H1 (cell line): Measurements from ENCODE around the gene RPL37. TPM values are rescaled to one million over a fixed set of nuclear protein-coding genes. Genes with fewer than 3 reads are reported as not detected.
A peak's percentile ranks its signal among the peaks of the same experiment; 100 is the strongest.

ENCODE experiments used
- CHD1 ChIP-seq: IDR thresholded peaks from 2 replicates; pipeline ENCODE4 v1.6.1; 2012; ENCODE audit warnings: low read depth, low read length, improper control_type of control experiment
- CHD7 ChIP-seq: fragments of 300-600 bp; sonication (generic); IDR thresholded peaks from 2 replicates; pipeline ENCODE4 v1.7.1; 2012; ENCODE audit warnings: low read length, moderate library complexity, mild to moderate bottlenecking, inconsistent platforms; ENCODE audit not compliant: insufficient replicate concordance
- JUN ChIP-seq: IDR thresholded peaks from 2 replicates; pipeline ENCODE4 v1.6.1; 2011; ENCODE audit warnings: low read depth, mild to moderate bottlenecking, improper control_type of control experiment, low read length
- POLR2A ChIP-seq, 2 experiments: IDR thresholded peaks; 1 replicate in 1 of 2; 2 replicates in 1 of 2; pipeline ENCODE4 v1.6.1; 2011; ENCODE audit warnings: low read depth in 2 of 2, low read length in 2 of 2, mild to moderate bottlenecking in 2 of 2; ENCODE audit errors: control extremely low read depth in 1 of 2
- RFX5 ChIP-seq: IDR thresholded peaks from 2 replicates; pipeline ENCODE4 v1.6.1; 2011; ENCODE audit warnings: low read depth, low read length, improper control_type of control experiment, borderline replicate concordance
- RXRA ChIP-seq: IDR thresholded peaks from 2 replicates; pipeline ENCODE4 v1.6.1; 2011; ENCODE audit warnings: low read depth, mild to moderate bottlenecking, low read length, moderate library complexity; ENCODE audit not compliant: insufficient read depth
- SIRT6 ChIP-seq: IDR thresholded peaks from one replicate; pipeline ENCODE4 v1.7.1; 2012; ENCODE audit warnings: low read length, inconsistent platforms
- SUZ12 ChIP-seq: fragments of 200-600 bp; sonication (generic); IDR thresholded peaks from 2 replicates; pipeline ENCODE4 v1.6.1; 2012; ENCODE audit warnings: mild to moderate bottlenecking, inconsistent platforms, low read length, moderate library complexity, mixed read lengths
- USF2 ChIP-seq: IDR thresholded peaks from 2 replicates; pipeline ENCODE4 v1.6.1; 2011; ENCODE audit warnings: low read length, improper control_type of control experiment
- polyA plus RNA-seq, 7 experiments: library from polyadenylated mRNA; depleted of rRNA in 3 of 7; stranded (reverse) in 5 of 7; unstranded in 2 of 7; fragments of >200 nt in 5 of 7; fragments of 200-250 nt in 2 of 7; gene quantifications; 1 replicate in 5 of 7; 2 replicates in 1 of 7; 4 replicates in 1 of 7; pipeline versions ENCODE4 v1.2.1 to v1.2.3, GENCODE V29; 2011 to 2013; ENCODE audit warnings: missing spikeins in 2 of 7, mixed read lengths in 2 of 7
- total RNA-seq: library from RNA; stranded (reverse); fragmentation: NEBNext Ultra II Directional; extraction: Animal tissue kit (Norgen Biotek cat#: 25700); gene quantifications from 2 replicates; pipeline ENCODE4 v1.2.1, GENCODE V29; 2021

RPL37 gene
- total and polyA plus RNA-seq, 2 of the 8 experiments (the other 6 are each of a cell fraction or from before 2014, with no cell fraction given), result 467 to 1,534 TPM

GRCh38 chr5:40828690-40829661, 6.0 kb downstream of the RPL37 start (continued):
- TF ChIP-seq SUZ12 (no peak), SIRT6 (no peak), CHD1 (no peak), RXRA (no peak), RFX5 (no peak), POLR2A (IDR thresholded peaks at IDR 0.05; ENCODE audit: control extremely low read depth in 1 of 2, low read depth in 2 of 2, low read length in 2 of 2) (peak; percentile 74 to 93), USF2 (no peak; the same call in 1 of the 2 replicates), CHD7 (peak; percentile 6), JUN (no peak)
